PC-3 (cell line): ENCODE measurements around the gene ACTN1.

Experiments
- EZH2 ChIP-seq: fragments of 300-600 bp; sonication (generic); IDR thresholded peaks from one replicate; pipeline ENCODE4 v1.6.1; 2017; ENCODE audit warnings: antibody characterized with exemption, mild to moderate bottlenecking, low read length; ENCODE audit not compliant: unreplicated experiment
- EZH2phosphoT487 ChIP-seq: fragments of 300-600 bp; sonication (generic); IDR thresholded peaks from 2 replicates; pipeline ENCODE4 v1.6.1; 2018; ENCODE audit warnings: mild to moderate bottlenecking, antibody characterized with exemption, low read length, borderline replicate concordance
- TF ChIP-seq, protein P1 (sequence below): fragments of 300-600 bp; sonication (generic); conservative IDR thresholded peaks from 2 replicates; pipeline ENCODE4 v1.5.1; 2017; ENCODE audit warnings: antibody characterized with exemption, low read depth, mild to moderate bottlenecking, low read length

DNA sequence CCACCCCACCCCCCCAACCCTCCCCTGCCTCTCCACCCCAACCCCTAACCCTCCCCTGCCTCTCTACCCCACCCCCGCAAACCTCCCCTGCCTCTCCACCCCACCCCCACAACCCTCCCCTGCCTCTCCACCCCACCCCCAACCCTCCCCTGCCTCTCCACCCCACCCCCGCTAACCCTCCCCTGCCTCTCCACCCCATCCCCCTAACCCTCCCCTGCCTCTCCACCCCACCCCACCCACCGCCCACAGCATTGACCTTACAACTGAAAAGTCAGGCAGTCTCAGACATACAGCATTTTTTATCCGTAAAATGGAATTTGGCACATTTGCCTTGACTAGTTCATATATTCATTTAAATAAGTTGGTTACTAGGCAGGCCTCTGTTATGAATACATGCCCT is 38.6 kb upstream of the ACTN1 start:
- TF ChIP-seq, protein P1, sequence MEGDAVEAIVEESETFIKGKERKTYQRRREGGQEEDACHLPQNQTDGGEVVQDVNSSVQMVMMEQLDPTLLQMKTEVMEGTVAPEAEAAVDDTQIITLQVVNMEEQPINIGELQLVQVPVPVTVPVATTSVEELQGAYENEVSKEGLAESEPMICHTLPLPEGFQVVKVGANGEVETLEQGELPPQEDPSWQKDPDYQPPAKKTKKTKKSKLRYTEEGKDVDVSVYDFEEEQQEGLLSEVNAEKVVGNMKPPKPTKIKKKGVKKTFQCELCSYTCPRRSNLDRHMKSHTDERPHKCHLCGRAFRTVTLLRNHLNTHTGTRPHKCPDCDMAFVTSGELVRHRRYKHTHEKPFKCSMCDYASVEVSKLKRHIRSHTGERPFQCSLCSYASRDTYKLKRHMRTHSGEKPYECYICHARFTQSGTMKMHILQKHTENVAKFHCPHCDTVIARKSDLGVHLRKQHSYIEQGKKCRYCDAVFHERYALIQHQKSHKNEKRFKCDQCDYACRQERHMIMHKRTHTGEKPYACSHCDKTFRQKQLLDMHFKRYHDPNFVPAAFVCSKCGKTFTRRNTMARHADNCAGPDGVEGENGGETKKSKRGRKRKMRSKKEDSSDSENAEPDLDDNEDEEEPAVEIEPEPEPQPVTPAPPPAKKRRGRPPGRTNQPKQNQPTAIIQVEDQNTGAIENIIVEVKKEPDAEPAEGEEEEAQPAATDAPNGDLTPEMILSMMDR: no peak
- no peak for TF ChIP-seq EZH2
- no peak for TF ChIP-seq EZH2phosphoT487
